Measurements from ENCODE around the gene CRTC1. TPM values are rescaled to one million over a fixed set of nuclear protein-coding genes. Genes with fewer than 3 reads are reported as not detected.
A peak's percentile ranks its signal among the peaks of the same experiment; 100 is the strongest.

The CRTC1 gene
- total RNA-seq, 1 donor from 2014 or later, result 10.3 TPM

GRCh38 chr19:18771328-18772242, 88.1 kb downstream of the CRTC1 start:
- ATAC-seq (no peak), DNase-seq (ENCODE audit: missing footprints) (no peak)
- intact Hi-C loops (cut with DNase I), result no loop called here

GRCh38 chr19:18772620-18773587, 89.4 kb downstream of the CRTC1 start:
- intact Hi-C loops (cut with DNase I), result no loop called here
- peak; percentile 45 for DNase-seq (ENCODE audit: missing footprints)
- no peak for ATAC-seq

GRCh38 chr19:18773682-18774081, 90.2 kb downstream of the CRTC1 start:
- intact Hi-C loops (cut with DNase I), result no loop called here
- DNase-seq (ENCODE audit: missing footprints), result peak; percentile 13

GRCh38 chr19:18774107-18774506, 90.6 kb downstream of the CRTC1 start:
- intact Hi-C loops (cut with DNase I), result no loop called here
- no peak for ATAC-seq

More at GRCh38 chr19:18773682-18774081, 90.2 kb downstream of the CRTC1 start:
- ATAC-seq, result no peak

GRCh38 chr19:18774782-18775444, 91.4 kb downstream of the CRTC1 start:
- intact Hi-C loops (cut with DNase I), result no loop called here
- DNase-seq (ENCODE audit: missing footprints), result peak; percentile 72
- ATAC-seq, result no peak

More at GRCh38 chr19:18774107-18774506, 90.6 kb downstream of the CRTC1 start:
- DNase-seq (ENCODE audit: missing footprints), result peak; percentile 22

GRCh38 chr19:18775586-18776287, 92.3 kb downstream of the CRTC1 start:
- intact Hi-C loops (cut with DNase I), result no loop called here

GRCh38 chr19:18776288-18776594, 92.8 kb downstream of the CRTC1 start:
- DNase-seq (ENCODE audit: missing footprints), result peak; percentile 57
- no peak for ATAC-seq
- intact Hi-C loops (cut with DNase I), result no loop called here

More at GRCh38 chr19:18775586-18776287, 92.3 kb downstream of the CRTC1 start:
- ATAC-seq (no peak), DNase-seq (ENCODE audit: missing footprints) (peak; percentile 58)

GRCh38 chr19:18776736-18777135, 93.3 kb downstream of the CRTC1 start:
- intact Hi-C loops (cut with DNase I), result no loop called here
- ATAC-seq (no peak), DNase-seq (ENCODE audit: missing footprints) (peak; percentile 63)

- ATAC-seq (no peak), DNase-seq (ENCODE audit: missing footprints) (peak; percentile 56)
- intact Hi-C loops (cut with DNase I), result no loop called here
These were observed 94.0 kb downstream of the CRTC1 start for GRCh38 chr19:18777301-18778075.

- no peak for ATAC-seq
These were observed 94.6 kb downstream of the CRTC1 start for GRCh38 chr19:18778076-18778389.

GRCh38 chr19:18778826-18779495, 95.5 kb downstream of the CRTC1 start:
- DNase-seq (ENCODE audit: missing footprints), result peak; percentile 37
- intact Hi-C loops (cut with DNase I), result no loop called here

More at GRCh38 chr19:18778076-18778389, 94.6 kb downstream of the CRTC1 start:
- intact Hi-C loops (cut with DNase I), result no loop called here
- peak; percentile 55 for DNase-seq (ENCODE audit: missing footprints)

GRCh38 chr19:18780081-18780480, 96.6 kb downstream of the CRTC1 start:
- peak; percentile 4 for DNase-seq (ENCODE audit: missing footprints)
- intact Hi-C loops (cut with DNase I), result no loop called here
- ATAC-seq, result no peak

More at GRCh38 chr19:18778826-18779495, 95.5 kb downstream of the CRTC1 start:
- ATAC-seq, result no peak

- intact Hi-C loops (cut with DNase I), result no loop called here
- no peak for ATAC-seq
- DNase-seq (ENCODE audit: missing footprints), result no peak
These were observed 97.2 kb downstream of the CRTC1 start for GRCh38 chr19:18780631-18781030.

GRCh38 chr19:18781047-18781600, 97.6 kb downstream of the CRTC1 start:
- DNase-seq (ENCODE audit: missing footprints) (peak; percentile 59), ATAC-seq (no peak)
- intact Hi-C loops (cut with DNase I), result no loop called here

- intact Hi-C loops (cut with DNase I), result no loop called here
- peak; percentile 15 for DNase-seq (ENCODE audit: missing footprints)
- ATAC-seq, result no peak
These were observed 98.5 kb downstream of the CRTC1 start for GRCh38 chr19:18781885-18782527.

- ATAC-seq (no peak), DNase-seq (ENCODE audit: missing footprints) (peak; percentile 55)
- intact Hi-C loops (cut with DNase I), result no loop called here
These were observed 99.2 kb downstream of the CRTC1 start for GRCh38 chr19:18782559-18783225.

Measured in Right ventricle myocardium inferior (tissue), 1 donor.